HEK293 (cell line): ENCODE data around the gene OVOL2.

ENCODE experiments used
- CTCF ChIP-seq: fragments of 450-650 bp; formaldehyde crosslinking; IDR thresholded peaks from 2 replicates; pipeline ENCODE4 v1.5.1; 2016; ENCODE audit warnings: missing biosample characterization, missing genetic modification characterization
- REPIN1 ChIP-seq: fragments of 450-650 bp; formaldehyde crosslinking; IDR thresholded peaks from 2 replicates; pipeline ENCODE4 v1.5.1; 2017; ENCODE audit warnings: missing biosample characterization, missing genetic modification characterization, low read depth
- ZNF239 ChIP-seq: fragments of 450-650 bp; formaldehyde crosslinking; IDR thresholded peaks from 2 replicates; pipeline ENCODE4 v1.5.1; 2016; ENCODE audit warnings: missing biosample characterization, missing genetic modification characterization
- ZNF274 ChIP-seq, 2 experiments: fragments of 200-500 bp in 1 of 2; fragments of 450-650 bp in 1 of 2; sonication (Bioruptor generic) in 1 of 2; formaldehyde crosslinking in 1 of 2; IDR thresholded peaks; 2 replicates each; pipeline versions ENCODE4 v1.5.1 to v1.6.1; 2014 to 2016; ENCODE audit warnings: borderline replicate concordance in 1 of 2, inconsistent platforms in 1 of 2, low read length in 1 of 2, missing biosample characterization in 1 of 2, missing genetic modification characterization in 1 of 2
- ZNF362 ChIP-seq: fragments of 450-650 bp; formaldehyde crosslinking; IDR thresholded peaks from 2 replicates; pipeline ENCODE4 v1.5.1; 2016; ENCODE audit warnings: missing biosample characterization, missing genetic modification characterization
- ZNF677 ChIP-seq: fragments of 450-650 bp; IDR thresholded peaks from 2 replicates; pipeline ENCODE4 v1.5.0; 2018; ENCODE audit warnings: missing biosample characterization, mild to moderate bottlenecking, missing genetic modification characterization, moderate library complexity
- TF ChIP-seq, protein P1 (sequence below): sonication (generic); formaldehyde crosslinking; IDR thresholded peaks from 2 replicates; pipeline ENCODE4 v1.8.1; 2022; ENCODE audit warnings: mild to moderate bottlenecking, moderate library complexity, missing genetic modification reagents

- no peak for TF ChIP-seq ZNF239 (tag by site-specific recombination)
- TF ChIP-seq ZNF274 (IDR thresholded peaks at IDR 0.05; ENCODE audit: low read length) = no peak
- no peak for TF ChIP-seq ZNF274 (tag by site-specific recombination; IDR thresholded peaks at IDR 0.05; ENCODE audit: borderline replicate concordance)
- no peak for TF ChIP-seq REPIN1 (tag by site-specific recombination)
- no peak for TF ChIP-seq ZNF362 (tag by site-specific recombination)
- TF ChIP-seq ZNF677 = no peak
- TF ChIP-seq, protein P1, sequence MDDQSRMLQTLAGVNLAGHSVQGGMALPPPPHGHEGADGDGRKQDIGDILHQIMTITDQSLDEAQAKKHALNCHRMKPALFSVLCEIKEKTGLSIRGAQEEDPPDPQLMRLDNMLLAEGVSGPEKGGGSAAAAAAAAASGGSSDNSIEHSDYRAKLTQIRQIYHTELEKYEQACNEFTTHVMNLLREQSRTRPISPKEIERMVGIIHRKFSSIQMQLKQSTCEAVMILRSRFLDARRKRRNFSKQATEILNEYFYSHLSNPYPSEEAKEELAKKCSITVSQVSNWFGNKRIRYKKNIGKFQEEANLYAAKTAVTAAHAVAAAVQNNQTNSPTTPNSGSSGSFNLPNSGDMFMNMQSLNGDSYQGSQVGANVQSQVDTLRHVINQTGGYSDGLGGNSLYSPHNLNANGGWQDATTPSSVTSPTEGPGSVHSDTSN = no peak
- no peak for TF ChIP-seq CTCF (tag by site-specific recombination)
These were observed 53.2 kb downstream of the OVOL2 start for GRCh38 chr20:18004384-18005031.
